Ishikawa (cell line): ENCODE results near the gene ANKMY2.

Experiments used
- CEBPB ChIP-seq: IDR thresholded peaks from 2 replicates; pipeline ENCODE4 v1.6.1; 2012
- CREB1 ChIP-seq: IDR thresholded peaks from 2 replicates; pipeline ENCODE4 v1.6.1; 2012; ENCODE audit warnings: low read depth
- EGR1 ChIP-seq: IDR thresholded peaks from 2 replicates; pipeline ENCODE4 v1.6.1; 2012
- EP300 ChIP-seq: IDR thresholded peaks from 2 replicates; pipeline ENCODE4 v1.6.1; 2012; ENCODE audit warnings: borderline replicate concordance
- FOXM1 ChIP-seq: IDR thresholded peaks from 2 replicates; pipeline ENCODE4 v1.6.1; 2012; ENCODE audit warnings: low read depth, borderline replicate concordance
- MAX ChIP-seq: IDR thresholded peaks from 2 replicates; pipeline ENCODE4 v1.6.1; 2012
- NFIC ChIP-seq: IDR thresholded peaks from 2 replicates; pipeline ENCODE4 v1.6.1; 2012
- RAD21 ChIP-seq: IDR thresholded peaks from 2 replicates; pipeline ENCODE4 v1.6.1; 2012; ENCODE audit warnings: low read depth
- REST ChIP-seq: IDR thresholded peaks from 2 replicates; pipeline ENCODE4 v1.6.1; 2012; ENCODE audit warnings: low read depth, mild to moderate bottlenecking
- TAF1 ChIP-seq: IDR thresholded peaks from 2 replicates; pipeline ENCODE4 v1.6.1; 2012; ENCODE audit warnings: low read depth, mild to moderate bottlenecking
- TCF12 ChIP-seq: IDR thresholded peaks from 2 replicates; pipeline ENCODE4 v1.6.1; 2012; ENCODE audit warnings: low read depth
- TEAD4 ChIP-seq: IDR thresholded peaks from 2 replicates; pipeline ENCODE4 v1.6.1; 2012
- USF1 ChIP-seq: IDR thresholded peaks from 2 replicates; pipeline ENCODE4 v1.6.1; 2012
- YY1 ChIP-seq: IDR thresholded peaks from 2 replicates; pipeline ENCODE4 v1.6.1; 2012; ENCODE audit warnings: low read depth
- ZBTB7A ChIP-seq: IDR thresholded peaks from 2 replicates; pipeline ENCODE4 v1.6.1; 2012; ENCODE audit warnings: low read depth

ANKMY2 gene

GRCh38 chr7:16645593-16646471 is at the start of gene ANKMY2, which contains the start of gene BZW2:
Gene ANKMY2, minus strand, starts transcription at chr7:16645754. Its CDS starts 181 bp downstream, at chr7:16645573.
Gene BZW2, plus strand, starts transcription at chr7:16646181. Its CDS starts 19,263 bp downstream, at chr7:16665444.
- TF ChIP-seq CREB1, result 0 out of 2 replicates have a peak, but pooled peaks have one; percentile 32
- TF ChIP-seq EP300, result peak; percentile 70
- 0 out of 2 replicates have a peak, but pooled peaks have one; percentile 20 for TF ChIP-seq TCF12
- no peak; the same call in 1 of the 2 replicates for TF ChIP-seq ZBTB7A
- TF ChIP-seq MAX, result peak; percentile 89
- TF ChIP-seq REST, result no peak; the same call in 1 of the 2 replicates
- TF ChIP-seq USF1, result no peak
- no peak for TF ChIP-seq RAD21
- TF ChIP-seq CEBPB, result no peak
- TF ChIP-seq FOXM1, result peak; percentile 40; the same call in 1 of the 2 replicates
- TF ChIP-seq EGR1, result peak; percentile 91
- TF ChIP-seq NFIC, result no peak
- TF ChIP-seq TAF1, result peak; percentile 90
- no peak; the same call in 1 of the 2 replicates for TF ChIP-seq TEAD4
- TF ChIP-seq YY1, result peak; percentile 80

GRCh38 chr7:16694806-16695205 is 49.3 kb upstream of the ANKMY2 start:
- TF ChIP-seq FOXM1 (no peak), RAD21 (no peak), REST (no peak), TAF1 (no peak), CREB1 (no peak), EGR1 (no peak), NFIC (no peak), YY1 (no peak), TEAD4 (no peak), EP300 (no peak), TCF12 (no peak)

GRCh38 chr7:16693601-16694318 is 48.2 kb upstream of the ANKMY2 start:
- no peak for TF ChIP-seq CREB1

- TF ChIP-seq FOXM1, result no peak
- TF ChIP-seq CREB1, result no peak
- TF ChIP-seq MAX, result no peak
- TF ChIP-seq CEBPB, result no peak
- TF ChIP-seq RAD21, result no peak
- TF ChIP-seq EGR1, result no peak
- no peak for TF ChIP-seq TCF12
- TF ChIP-seq REST, result no peak
- no peak for TF ChIP-seq USF1
These were observed 45.7 kb upstream of the ANKMY2 start for GRCh38 chr7:16691241-16691640.
